Erythroblast (primary cell): ENCODE results near the gene GON7.

Source experiments
- GATA1 ChIP-seq: IDR thresholded peaks from 2 replicates; pipeline ENCODE4 v1.6.1; 2011; ENCODE audit warnings: low read depth, mild to moderate bottlenecking, control low read depth, low read length, moderate library complexity
- POLR2A ChIP-seq: IDR thresholded peaks from 2 replicates; pipeline ENCODE4 v1.6.1; 2011; ENCODE audit warnings: mild to moderate bottlenecking, low read length

GRCh38 chr14:93173943-93174395, 32.9 kb downstream of the GON7 start:
- TF ChIP-seq POLR2A, result no peak
- no peak for TF ChIP-seq GATA1
